Measurements from ENCODE around the gene FBXW7. TPM values are rescaled to one million over a fixed set of nuclear protein-coding genes. Genes with fewer than 3 reads are reported as not detected.

FBXW7 gene
- total RNA-seq, 1 experiment from 2014 or later: 23.0 TPM

DNA sequence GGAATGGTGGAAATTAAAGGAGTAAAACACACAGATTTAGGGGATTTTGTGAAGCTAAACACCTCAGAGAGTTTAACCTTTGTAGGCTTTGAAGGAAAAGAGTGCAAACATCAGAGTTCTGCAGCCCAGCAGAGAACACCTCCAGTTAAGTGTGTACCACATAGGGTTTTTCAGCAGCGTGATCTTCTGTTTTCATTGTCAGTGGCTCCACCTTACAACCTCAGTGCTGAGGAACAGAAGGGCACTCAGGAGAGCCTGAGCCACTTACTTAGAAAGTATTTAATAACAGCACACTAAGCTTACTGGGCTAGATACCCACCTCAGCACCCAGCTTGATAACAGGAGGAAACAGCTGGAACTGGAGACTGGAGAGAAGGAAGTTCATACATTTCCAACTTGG lies 2.0 kb upstream of the FBXW7 start:
- Histone ChIP-seq H3K79me2 (ENCODE audit: insufficient read depth, low read length) (peaks cover 62% of the 10 kb centered on the region), H3K27ac (ENCODE audit: low read depth, low read length) (peak overlapping the region; percentile 80; the same call in 1 of the 2 replicates), H3K36me3 (ENCODE audit: control insufficient read depth in 1 of 2, insufficient read depth in 2 of 2, low read length in 2 of 2) (peaks cover 0 to 7% of the 10 kb centered on the region in 2 experiments; a peak in 2 of 4 replicates), H3K4me3 (replicated peaks in 1 of 2; ENCODE audit: low read depth in 1 of 2, low read length in 2 of 2) (peak overlapping the region in 1 of 2 experiments; percentile 83; a peak in 1 of 4 replicates), H2AFZ (ENCODE audit: low read depth, low read length, poor library complexity, severe bottlenecking) (no peak overlapping the region), H3K4me2 (ENCODE audit: low read length) (peak overlapping the region; percentile 95), H3K9ac (ENCODE audit: low read length) (peak overlapping the region; percentile 97; the same call in 1 of the 2 replicates), H3K9me2 (ENCODE audit: insufficient read depth) (no peaks in the 10 kb centered on the region), H3K27me3 (ENCODE audit: insufficient read depth, low read length) (no peaks in the 10 kb centered on the region), H3K4me1 (ENCODE audit: control insufficient read depth in 1 of 2, insufficient read depth in 2 of 2, low read length in 2 of 2) (peaks cover 14 to 17% of the 10 kb centered on the region in 2 experiments; a peak in 3 of 4 replicates), H3K9me3 (ENCODE audit: control insufficient read depth in 1 of 2, insufficient read depth in 1 of 2, low read depth in 1 of 2, low read length in 2 of 2) (peaks cover 3 to 7% of the 10 kb centered on the region in 2 experiments; a peak in 2 of 4 replicates), H4K20me1 (ENCODE audit: insufficient read depth) (peaks cover 3% of the 10 kb centered on the region; the same call in 1 of the 2 replicates)
- ChIA-PET POLR2A (no interaction called here), RAD21 (ENCODE audit: low non-redundant PET in 1 of 2, low total read pairs in 2 of 2, uncharacterized antibody in 2 of 2, unreplicated experiment in 2 of 2) (no interaction called here), CTCF (interaction anchor here (1.6 kb wide), 1 partner anchor 37 kb away, joined by 4 read pairs; no protein-coding TSS in a partner anchor)
- DNase-seq (ENCODE audit: low read depth, low spot score): no peak
- intact Hi-C loops (cut with micrococcal nuclease): loop anchor here (2.0 kb wide), 1 partner anchor 241 kb away; the partner anchor contains the start of genes ARFIP1 and TIGD4
- no TSS peak for BruUV-seq (replicated peaks)
- ATAC-seq: no peak
- TF ChIP-seq, protein P1, sequence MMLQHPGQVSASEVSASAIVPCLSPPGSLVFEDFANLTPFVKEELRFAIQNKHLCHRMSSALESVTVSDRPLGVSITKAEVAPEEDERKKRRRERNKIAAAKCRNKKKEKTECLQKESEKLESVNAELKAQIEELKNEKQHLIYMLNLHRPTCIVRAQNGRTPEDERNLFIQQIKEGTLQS (IDR thresholded peaks at IDR 0.05): no peak
- no peak for TF ChIP-seq FOSL1 (IDR thresholded peaks at IDR 0.05; ENCODE audit: low read depth)
- no peak for TF ChIP-seq MAX (IDR thresholded peaks at IDR 0.05)
- no peak for TF ChIP-seq POLR2AphosphoS5 (IDR thresholded peaks at IDR 0.05; ENCODE audit: low read depth, low read length)
- no peak for TF ChIP-seq EZH2 (IDR thresholded peaks at IDR 0.05)
- no peak for TF ChIP-seq ZNF274 (IDR thresholded peaks at IDR 0.05; ENCODE audit: low read depth, low read length)
- no peak for TF ChIP-seq JUND (IDR thresholded peaks at IDR 0.05)
- no peak for TF ChIP-seq EZH2phosphoT487 (IDR thresholded peaks at IDR 0.05; ENCODE audit: borderline replicate concordance)
- TF ChIP-seq CEBPB (IDR thresholded peaks at IDR 0.05; ENCODE audit: low read depth): no peak
- TF ChIP-seq EGR1 (IDR thresholded peaks at IDR 0.05; ENCODE audit: low read depth): no peak
- TF ChIP-seq CBX3 (IDR thresholded peaks at IDR 0.05; ENCODE audit: low read depth): no peak
- TF ChIP-seq YY1 (IDR thresholded peaks at IDR 0.05; ENCODE audit: extremely low read depth, insufficient replicate concordance, low read depth, low read length): no peak
- no peak for TF ChIP-seq ZFX (IDR thresholded peaks at IDR 0.05)
- TF ChIP-seq, protein P2, sequence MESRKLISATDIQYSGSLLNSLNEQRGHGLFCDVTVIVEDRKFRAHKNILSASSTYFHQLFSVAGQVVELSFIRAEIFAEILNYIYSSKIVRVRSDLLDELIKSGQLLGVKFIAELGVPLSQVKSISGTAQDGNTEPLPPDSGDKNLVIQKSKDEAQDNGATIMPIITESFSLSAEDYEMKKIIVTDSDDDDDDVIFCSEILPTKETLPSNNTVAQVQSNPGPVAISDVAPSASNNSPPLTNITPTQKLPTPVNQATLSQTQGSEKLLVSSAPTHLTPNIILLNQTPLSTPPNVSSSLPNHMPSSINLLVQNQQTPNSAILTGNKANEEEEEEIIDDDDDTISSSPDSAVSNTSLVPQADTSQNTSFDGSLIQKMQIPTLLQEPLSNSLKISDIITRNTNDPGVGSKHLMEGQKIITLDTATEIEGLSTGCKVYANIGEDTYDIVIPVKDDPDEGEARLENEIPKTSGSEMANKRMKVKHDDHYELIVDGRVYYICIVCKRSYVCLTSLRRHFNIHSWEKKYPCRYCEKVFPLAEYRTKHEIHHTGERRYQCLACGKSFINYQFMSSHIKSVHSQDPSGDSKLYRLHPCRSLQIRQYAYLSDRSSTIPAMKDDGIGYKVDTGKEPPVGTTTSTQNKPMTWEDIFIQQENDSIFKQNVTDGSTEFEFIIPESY (IDR thresholded peaks at IDR 0.05; ENCODE audit: extremely low read depth, insufficient replicate concordance, low read length): no peak
- TF ChIP-seq POLR2A (IDR thresholded peaks at IDR 0.05; ENCODE audit: borderline replicate concordance, extremely low read depth, insufficient read depth, insufficient read length): no peak
- no peak for TF ChIP-seq RAD21 (IDR thresholded peaks at IDR 0.05; ENCODE audit: low read depth)
- TF ChIP-seq SIN3A (IDR thresholded peaks at IDR 0.05; ENCODE audit: low read depth): no peak
- TF ChIP-seq ELF1 (IDR thresholded peaks at IDR 0.05; ENCODE audit: borderline replicate concordance, low read depth): no peak
- TF ChIP-seq SP1 (IDR thresholded peaks at IDR 0.05; ENCODE audit: low read depth): no peak

Data from HCT116 (cell line).